ENCODE data around the gene TRABD2B. TPM values are rescaled to one million over a fixed set of nuclear protein-coding genes. Genes with fewer than 3 reads are reported as not detected.

The TRABD2B gene
- total RNA-seq, 1 donor from 2014 or later, result 0.92 TPM

DNA sequence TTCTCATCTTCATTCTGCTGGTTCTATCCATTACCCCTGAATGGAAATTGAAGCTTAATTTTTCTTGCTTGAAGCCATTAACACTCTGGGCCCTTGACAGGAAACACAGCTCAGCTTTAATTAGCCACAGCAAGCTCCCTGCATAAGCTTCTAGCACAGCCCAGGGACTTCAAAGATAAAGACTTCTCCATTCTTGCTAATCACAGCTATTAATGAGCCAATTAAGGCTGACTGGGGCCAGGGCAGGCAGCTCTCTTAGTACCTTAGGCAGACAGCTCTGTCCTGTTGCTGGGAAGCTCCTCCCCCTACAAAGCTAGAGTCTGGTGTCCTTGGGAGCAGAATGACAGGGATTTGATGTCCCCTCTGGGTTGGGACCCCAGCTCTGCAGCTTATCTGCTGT lies 27.9 kb upstream of the TRABD2B start:
- intact Hi-C loops (cut with micrococcal nuclease), result no loop called here
- no peak for DNase-seq
- ATAC-seq, result no peak

DNA sequence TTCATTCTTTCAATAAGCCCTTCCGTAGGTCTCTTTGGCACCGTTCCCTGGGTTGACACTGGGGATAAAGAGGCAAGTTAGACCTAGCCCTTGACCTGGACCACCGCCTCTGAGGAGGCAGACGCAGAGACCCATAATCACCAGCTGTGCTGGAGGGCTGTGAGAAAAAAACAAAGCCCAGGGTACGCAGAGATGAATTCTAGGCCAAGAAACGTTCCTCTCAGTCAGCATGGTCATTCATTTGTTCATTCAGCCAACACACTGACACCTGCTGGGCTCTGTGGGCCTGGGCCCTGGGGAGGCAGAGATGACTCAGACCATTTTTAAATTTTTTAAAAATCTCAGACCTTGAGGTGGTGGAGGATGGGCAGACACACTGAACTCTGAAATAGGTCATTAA lies 26.3 kb upstream of the TRABD2B start:
- DNase-seq, result no peak
- no peak for ATAC-seq
- intact Hi-C loops (cut with micrococcal nuclease), result no loop called here

DNA sequence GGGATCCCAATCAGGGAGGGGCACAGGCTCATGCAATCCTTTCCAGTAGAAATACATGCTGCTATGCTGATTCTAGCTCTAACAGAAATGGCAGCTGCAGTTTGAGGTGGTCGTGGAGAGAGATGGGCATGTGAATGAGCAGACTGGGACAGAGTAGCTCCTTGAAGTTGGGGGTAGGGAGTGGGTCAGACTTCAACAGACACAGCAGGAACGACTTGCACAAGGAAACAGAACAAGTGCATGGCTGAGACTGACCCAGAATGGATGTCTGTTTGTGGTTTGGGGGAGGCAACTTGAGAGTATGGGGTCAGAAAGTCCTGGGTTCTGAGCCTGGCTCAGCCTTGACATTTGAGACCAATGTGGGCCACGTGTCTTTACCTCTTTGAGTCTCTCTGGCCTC lies 25.1 kb upstream of the TRABD2B start:
- intact Hi-C loops (cut with micrococcal nuclease), result no loop called here
- no peak for DNase-seq
- no peak for ATAC-seq

DNA sequence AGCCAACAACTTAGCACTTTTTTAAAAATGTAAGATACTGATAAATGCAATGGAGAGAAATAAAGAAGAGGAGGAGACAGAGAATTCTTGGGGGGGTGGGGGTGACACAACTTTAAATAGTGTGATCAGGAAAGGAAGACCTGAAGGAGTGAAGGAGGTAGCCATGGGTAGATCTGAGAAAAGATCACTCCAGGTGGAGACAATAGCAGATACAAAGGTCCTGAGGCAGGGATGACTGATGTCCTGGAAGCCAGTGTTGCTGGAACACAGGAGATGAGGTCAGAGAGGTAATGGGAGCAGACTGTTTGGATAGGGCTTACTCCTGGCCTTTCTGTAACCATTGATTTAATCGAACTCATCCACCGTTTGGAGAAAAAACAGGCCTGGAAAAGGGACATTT lies 24.6 kb upstream of the TRABD2B start:
- no peak for DNase-seq
- intact Hi-C loops (cut with micrococcal nuclease), result no loop called here
- no peak for ATAC-seq

DNA sequence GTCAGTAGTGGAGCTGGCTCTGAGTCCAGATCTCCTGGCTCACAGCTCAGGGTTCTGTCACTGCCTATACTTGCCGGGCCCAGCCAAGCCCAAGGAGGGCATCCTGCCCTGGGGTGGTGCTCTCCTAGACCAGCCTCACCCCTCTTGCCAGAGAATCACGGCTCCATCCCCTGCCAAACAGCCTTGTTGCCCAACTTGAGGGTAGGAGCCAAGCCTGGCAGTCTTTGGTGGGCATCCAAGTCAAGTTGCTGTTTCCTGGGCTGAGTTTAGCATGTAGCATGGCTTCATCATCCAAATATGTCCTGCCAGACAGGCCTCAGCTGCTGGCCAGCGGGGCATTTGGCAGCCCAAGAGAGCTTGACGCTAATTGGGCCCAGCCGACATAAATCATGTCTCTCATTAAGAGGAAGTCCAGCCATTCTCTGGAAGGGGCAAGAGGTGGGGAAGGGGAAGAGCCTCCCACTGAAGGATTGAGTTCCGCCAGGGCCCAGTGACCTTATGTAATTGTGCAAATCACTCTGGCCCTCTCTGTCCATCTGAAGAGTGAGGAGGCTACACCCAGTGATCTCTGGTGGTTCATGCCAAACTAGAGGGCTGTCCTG lies 22.6 kb upstream of the TRABD2B start:
- intact Hi-C loops (cut with micrococcal nuclease), result no loop called here
- peak; percentile 66 for DNase-seq
- ATAC-seq, result peak; percentile 96

DNA sequence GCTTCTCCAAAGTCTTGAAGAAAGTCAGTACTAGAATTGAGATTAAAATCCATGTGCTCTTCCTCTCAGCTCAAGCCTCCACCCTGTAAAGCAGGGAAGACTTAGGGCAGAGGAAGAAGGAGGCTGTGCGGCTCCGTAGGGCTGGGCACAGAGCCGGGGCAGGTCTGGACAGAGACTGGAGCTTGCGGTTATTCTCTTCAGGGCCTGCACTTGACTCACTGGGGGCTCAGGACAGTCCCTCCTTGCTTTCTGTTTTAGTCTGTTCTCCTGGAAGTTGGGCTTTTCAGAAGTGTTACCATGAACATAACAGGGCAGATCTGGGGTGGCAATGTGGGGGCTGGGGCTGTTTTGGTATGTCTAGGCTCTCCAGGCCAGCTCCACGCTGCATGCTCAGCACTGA lies 21.6 kb upstream of the TRABD2B start:
- no peak for DNase-seq
- intact Hi-C loops (cut with micrococcal nuclease), result no loop called here
- ATAC-seq, result no peak

DNA sequence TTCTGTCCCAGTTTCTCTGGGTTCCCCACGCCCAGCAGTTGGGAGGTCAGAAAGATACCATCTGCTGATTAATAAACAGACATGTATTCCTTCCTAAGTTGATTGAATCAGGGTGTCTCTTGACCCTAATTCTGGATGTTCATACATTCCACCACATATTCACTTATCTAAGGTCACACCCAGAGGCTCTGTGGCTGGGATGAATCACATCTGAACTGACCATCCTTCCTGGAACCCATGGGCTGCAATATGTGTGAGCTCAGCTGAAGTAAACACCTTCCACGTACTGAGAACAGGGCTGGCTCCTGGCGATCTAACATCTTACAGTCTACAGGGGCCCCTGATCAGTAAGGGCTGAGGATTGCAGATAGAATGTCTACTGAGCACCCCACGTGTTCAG lies 20.5 kb upstream of the TRABD2B start:
- DNase-seq, result no peak

DNA sequence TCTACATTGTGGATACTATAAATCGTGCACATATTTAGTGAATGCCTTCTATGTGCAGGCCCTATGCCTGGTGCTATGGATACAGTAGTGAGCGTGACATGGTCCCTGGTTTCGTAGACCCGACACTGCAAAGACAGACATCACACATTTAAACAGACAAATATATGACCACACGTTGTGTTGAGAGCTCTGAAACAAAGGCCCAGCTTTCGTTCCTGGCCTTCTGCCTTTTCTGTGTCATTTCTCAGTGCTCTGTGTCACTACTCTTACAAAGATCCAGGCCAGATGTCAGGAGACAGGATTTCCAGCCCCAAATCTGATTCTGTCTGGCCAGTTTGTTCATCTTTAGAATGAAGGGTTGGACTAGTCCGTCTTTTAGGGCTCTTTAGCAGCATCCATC lies 19.3 kb upstream of the TRABD2B start:
- intact Hi-C loops (cut with micrococcal nuclease), result no loop called here
- no peak for ATAC-seq

More for the DNA sequence above, 20.5 kb upstream of the TRABD2B start:
- intact Hi-C loops (cut with micrococcal nuclease), result no loop called here
- peak; percentile 14 for ATAC-seq

DNA sequence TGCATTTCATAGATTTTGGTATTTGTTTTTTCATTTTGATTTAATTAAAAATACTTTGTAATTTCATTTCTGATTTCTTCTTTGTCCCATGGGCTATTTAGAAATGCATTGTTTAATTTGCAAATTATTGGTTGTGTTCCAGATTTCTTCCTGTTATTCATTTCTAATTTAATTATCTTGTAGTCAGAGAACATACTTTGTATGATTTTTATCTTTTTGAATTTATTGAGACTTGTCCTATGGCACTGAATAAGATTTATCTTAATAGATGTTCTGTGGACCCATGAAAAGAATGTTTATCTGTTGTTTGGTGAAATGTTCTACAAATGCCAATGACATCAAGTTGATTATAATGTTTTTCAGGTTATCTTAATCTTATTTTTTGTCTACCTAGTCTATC lies 16.1 kb upstream of the TRABD2B start:
- ATAC-seq (no peak), DNase-seq (no peak)
- intact Hi-C loops (cut with micrococcal nuclease), result no loop called here

More for the DNA sequence above, 19.3 kb upstream of the TRABD2B start:
- no peak for DNase-seq

DNA sequence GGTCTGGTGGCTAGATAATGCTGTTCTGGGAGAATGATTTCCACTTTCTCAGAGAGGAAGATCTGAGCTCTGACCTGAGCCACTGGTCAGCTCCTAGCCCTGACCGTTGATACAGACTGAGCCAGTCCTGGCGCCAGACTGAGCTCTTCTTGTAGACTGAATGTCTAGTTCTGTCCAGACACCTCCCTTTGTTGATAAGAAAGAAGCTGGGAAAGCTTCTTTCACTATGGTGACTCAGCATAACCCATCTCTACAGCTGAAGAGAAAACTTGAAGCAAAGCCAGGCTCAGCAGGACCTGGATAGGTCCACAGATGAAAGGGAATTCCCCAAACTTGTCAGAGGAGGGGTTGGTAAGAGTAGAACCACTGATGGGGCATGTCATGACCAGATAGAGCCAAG lies 9.9 kb upstream of the TRABD2B start:
- intact Hi-C loops (cut with micrococcal nuclease), result no loop called here
- ATAC-seq (peak; percentile 73), DNase-seq (no peak)

DNA sequence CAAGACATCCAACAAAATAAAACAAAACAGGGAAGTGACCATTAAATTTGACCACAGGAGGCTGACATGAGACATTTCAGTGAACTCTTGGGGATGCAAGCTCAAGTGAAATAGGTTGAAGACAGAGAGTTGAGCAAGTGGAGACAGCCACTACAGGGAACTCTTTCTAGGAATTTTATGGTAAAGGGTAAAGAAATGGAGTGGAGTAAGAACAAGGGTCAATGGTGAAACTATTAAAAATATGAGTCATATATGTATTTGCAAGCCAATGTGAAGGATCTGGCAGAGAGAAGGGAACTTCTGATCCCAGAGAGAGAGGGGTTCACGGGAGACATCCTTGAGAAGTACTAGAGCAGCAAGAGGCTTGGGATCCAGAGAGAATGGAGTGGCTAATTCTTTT lies 9.1 kb upstream of the TRABD2B start:
- no peak for DNase-seq
- ATAC-seq, result no peak
- intact Hi-C loops (cut with micrococcal nuclease), result no loop called here

DNA sequence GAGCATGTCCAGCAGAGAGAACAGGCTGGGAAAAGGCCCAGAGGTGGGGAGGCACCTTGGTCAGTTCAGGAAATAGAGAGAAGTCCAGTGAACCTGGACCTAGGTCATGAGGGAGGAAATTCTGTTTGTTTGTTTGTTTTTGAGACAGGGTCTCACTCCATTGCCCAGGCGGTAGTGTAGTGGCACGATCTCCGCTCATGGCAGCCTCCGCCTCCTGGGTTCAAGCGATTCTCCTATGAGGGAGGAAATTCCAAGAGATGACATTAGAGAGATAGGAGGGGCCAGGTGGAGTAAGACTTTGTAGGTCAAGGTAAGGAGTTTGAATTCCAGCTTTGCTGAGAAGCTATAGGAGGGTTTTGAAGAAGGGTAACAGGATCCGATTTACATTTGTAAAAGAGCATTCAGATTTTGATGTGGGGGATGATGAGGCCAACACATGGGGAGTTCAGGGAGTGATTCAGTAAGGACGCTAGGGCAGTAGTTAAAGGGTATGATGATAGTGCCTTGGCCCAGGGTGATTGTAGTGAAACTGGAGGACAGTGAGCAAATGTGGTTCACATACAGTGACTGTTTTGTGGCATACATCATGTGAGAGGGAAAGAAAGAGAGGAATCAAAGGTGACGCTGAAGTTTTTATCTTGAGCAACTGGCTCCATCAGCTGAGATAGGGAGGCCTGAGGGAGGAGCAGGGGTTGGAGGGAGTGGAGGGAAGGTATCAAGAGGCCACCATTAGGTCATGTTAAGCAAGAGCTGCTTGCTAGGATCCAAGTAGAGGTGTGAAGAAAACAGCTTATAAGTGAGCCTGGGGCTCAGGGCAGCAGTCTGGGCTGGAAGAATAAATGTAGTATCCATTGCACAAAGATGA lies 8.3 kb upstream of the TRABD2B start:
- intact Hi-C loops (cut with micrococcal nuclease), result no loop called here
- DNase-seq, result no peak

DNA sequence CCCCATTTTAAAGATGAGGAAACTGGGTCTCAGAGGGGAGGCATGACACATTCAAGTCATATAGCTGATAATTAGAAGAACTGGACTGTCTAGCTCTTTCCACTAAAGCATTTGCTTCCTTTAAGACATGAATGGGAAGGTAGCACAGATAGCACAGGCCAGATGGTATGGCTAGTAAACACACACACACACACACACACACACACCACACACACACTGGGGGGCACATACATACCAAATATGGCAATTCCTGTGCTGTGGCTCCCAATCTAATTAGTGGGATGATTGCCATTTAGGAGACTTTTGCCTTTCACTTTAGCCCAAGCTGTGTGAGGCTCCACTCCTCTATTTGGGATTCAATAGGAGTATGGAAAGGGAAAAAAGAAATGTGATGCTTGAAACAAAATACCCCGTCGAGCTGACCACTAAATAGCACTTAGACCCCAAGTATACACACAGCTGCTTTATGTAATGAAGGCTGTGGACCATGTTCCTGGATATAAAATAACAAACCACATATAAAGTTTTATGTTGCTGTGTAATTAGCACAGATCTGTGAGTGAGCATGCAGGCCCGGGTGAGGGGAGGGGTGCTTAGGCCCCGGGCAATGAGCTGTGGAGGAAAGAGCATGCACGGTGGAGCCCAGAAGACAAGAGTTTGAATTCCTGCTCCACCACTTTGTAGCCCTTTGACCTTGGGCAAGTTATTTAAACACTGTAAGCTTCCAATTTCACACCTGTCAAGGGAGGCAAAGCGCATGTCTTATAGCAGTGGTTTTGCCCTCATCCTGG lies 6.8 kb upstream of the TRABD2B start:
- ATAC-seq, result no peak
- DNase-seq, result no peak
- intact Hi-C loops (cut with micrococcal nuclease), result no loop called here

More for the DNA sequence above, 8.3 kb upstream of the TRABD2B start:
- ATAC-seq, result no peak

DNA sequence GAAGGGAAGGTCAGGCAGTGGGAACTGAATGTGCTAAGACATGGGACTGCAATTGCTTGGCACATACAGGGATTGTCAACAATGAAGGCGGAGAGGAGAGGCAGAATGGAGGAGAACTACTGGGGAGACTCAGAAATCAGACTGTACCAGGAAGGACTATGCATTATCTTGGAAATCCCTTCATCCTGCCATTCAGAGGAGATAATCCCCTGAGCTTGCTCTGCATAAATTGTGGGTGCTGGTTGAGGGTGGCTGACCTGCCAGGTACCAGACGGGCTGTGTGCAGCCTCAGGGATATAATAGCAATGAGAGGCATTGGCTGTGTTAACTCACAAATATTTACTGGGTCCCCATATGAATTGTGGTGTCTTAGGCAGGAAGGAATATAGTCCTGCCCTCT lies 5.0 kb upstream of the TRABD2B start:
- ATAC-seq (no peak), DNase-seq (no peak)
- intact Hi-C loops (cut with micrococcal nuclease), result no loop called here

DNA sequence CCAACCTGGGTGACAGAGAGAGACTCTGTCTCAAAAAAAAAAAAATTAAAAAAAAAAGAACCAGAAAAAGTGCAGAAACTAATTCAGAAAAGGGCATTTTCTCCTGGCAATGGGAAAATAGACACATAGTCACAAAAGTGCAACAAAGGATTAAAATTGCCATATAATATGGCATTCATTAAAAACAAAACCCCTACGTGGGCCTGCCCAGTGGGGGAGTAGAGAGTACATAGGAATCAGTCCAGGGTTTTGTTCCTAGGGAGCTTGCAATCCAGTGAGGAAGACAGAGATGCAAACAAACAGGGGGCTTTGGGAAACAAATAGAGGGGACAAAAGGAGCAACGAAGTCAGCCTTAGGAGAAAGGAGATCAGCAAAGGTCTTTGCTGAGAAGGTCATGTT lies 4.5 kb upstream of the TRABD2B start:
- DNase-seq (no peak), ATAC-seq (no peak)
- intact Hi-C loops (cut with micrococcal nuclease), result no loop called here

DNA sequence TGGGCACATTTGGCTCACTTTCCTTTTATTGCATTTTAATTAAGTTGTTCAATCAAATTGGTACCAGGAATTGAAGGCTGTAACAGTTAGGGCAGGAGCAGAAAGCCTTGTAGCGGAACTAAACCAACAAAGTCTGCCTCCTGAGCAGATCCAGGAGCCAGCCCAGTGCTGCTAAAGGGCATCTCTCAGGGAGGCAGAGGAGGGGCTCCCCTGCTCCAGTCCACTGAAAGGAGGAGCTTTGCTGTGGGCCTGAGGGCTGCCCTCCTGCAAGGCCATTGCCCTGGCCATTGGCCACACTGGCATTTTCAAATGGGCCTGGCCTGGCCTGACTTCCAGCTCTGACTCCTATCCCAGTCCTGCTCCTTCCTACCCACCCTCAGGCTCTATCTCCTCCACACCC lies 3.7 kb upstream of the TRABD2B start:
- ATAC-seq, result no peak
- DNase-seq, result no peak
- intact Hi-C loops (cut with micrococcal nuclease), result no loop called here

DNA sequence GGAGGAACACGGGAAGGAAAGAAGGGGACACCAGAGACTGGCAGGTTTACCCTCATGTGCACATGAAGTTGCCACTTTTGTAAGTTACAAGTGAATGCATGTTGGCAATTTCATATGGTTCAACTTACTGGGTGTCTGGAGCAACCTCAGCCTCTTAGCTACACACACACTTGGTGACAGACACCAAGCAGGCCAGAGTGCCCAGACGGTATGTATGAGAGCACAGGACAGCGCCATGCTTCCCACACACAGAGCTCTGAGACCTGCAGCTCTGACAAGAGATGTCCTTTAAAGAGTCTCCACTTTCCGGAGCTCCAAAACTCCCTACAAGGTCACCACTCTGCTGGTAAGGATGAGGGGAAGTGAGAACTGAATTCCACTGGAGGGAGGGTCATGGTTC lies 1.9 kb upstream of the TRABD2B start:
- DNase-seq, result no peak
- intact Hi-C loops (cut with micrococcal nuclease), result loop anchor here (10.0 kb wide), 1 partner anchor 66 kb away; no protein-coding TSS in a partner anchor
- ATAC-seq, result no peak

DNA sequence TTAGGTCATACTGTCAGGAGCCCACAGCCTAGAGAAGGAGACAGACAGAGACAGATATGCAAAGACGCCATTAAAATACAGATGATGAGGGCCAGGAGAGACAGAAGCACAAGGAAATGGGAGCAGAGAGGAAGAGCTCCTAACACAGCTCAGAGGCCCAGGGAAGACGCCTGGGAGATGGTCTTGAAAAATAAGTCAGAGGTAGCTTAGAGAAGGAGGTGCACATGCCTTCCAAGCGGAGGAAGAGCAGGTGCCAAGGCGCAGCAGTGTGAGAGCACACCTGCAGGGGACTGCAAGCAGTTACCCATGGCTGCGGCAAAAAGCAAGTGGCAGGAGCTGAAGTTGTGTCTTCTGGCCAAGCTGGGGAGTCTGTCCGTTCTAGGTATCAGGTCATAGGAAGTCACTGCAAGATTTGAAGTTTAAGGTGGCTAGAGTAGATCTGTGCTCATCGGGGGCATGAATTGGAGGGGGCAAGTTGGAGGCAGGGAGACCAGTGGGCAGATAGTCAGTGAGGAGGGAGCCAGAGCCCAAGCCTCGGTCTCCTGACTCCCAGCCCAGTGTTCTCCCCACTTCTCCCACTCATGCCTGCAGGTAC lies 1.3 kb upstream of the TRABD2B start:
- intact Hi-C loops (cut with micrococcal nuclease), result loop anchor here (10.0 kb wide), 1 partner anchor 66 kb away; no protein-coding TSS in a partner anchor
- no peak for DNase-seq

DNA sequence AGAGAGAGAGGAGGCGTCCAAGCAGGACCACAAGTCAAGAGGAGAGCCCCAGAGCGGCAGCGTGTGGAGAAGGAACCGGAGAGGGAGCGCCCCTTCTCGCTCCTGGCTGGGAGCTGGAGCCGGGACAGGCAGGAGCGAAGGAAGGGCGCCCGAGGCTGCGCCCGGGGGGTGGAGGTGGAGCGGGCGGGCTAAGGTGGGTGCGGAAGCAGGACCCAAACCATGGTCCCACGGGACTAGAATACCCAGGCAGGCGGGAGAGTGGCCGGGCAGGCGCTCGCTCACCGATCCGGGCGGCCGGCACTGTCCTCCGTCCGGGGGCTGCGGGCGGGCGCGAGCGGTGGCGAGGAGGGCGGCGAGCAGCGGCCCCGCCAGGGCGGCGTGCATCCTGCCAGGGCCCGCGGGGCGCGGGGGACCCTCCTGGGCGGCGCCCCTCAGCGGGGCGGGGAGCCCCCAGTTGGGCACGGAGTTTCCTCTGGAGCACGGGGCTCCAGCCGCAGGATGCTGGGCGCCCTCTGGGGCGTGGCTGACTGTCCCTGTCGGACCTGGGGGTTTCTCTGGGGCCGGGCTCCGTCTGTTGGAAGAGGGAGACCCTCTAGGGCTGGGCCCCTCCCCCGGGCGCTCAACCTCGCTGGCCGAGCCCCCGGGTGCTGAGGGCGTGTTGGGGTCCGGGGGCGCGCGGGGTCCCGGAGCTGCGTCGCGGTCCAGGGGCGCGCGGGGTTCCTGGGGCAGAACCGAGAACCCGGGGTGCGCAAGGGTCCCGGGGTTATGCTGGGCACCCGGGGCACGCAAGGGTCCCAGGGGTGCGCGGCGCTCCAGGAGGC lies 569 bp downstream of the TRABD2B start:
- intact Hi-C loops (cut with micrococcal nuclease), result loop anchor here (10.0 kb wide), 1 partner anchor 68 kb away; no protein-coding TSS in a partner anchor
- no peak for ATAC-seq
- peak; percentile 38 for DNase-seq

More for the DNA sequence above, 1.3 kb upstream of the TRABD2B start:
- ATAC-seq, result no peak

Data from left ventricle myocardium superior (tissue), 1 donor.